Thyroid gland (tissue), 4 donors: ENCODE data around the gene BHMT2.

ENCODE experiments used
- POLR2A ChIP-seq, 2 donors: fragments of 450-650 bp; IDR thresholded peaks; one replicate each; pipeline ENCODE4 v1.6.1; 2017; ENCODE audit warnings: antibody characterized with exemption in 2 of 2, mild to moderate bottlenecking in 2 of 2, moderate library complexity in 1 of 2
- TF ChIP-seq, protein P1 (sequence below), 6 experiments: fragments of 200-600 bp in 3 of 6; fragments of 450-650 bp in 3 of 6; sonication (generic) in 3 of 6; IDR thresholded peaks; one replicate each; pipeline ENCODE4 v1.5.1; 2016 to 2019; ENCODE audit warnings: antibody characterized with exemption in 6 of 6, mild to moderate bottlenecking in 2 of 6, inconsistent platforms in 1 of 6, moderate library complexity in 1 of 6

DNA sequence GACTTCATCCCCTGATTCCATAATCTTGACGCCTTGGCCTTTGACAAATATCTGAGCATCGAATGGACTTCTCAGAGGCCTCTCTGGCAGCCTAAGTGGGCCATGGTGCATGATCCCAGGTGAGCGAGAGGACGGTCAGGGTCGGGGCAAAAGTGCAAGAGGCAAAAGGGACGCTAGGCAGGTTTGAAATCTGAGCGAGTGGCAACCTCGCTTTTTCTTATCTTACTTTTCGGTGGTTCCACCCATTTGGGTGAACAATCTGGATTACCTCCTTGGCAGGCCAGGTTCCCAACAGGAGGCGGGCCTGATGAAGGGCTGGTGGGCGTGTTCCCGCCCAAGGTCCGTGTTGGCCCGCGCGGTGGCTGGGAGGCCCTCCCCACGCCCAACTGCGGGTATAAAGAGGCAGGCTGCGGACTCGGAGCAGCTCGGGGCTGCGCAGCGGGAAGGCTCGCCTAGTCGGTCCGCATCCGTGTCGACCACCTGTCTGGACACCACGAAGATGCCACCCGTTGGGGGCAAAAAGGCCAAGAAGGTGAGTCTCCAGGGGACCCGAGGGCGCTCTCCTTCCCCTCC lies 41.9 kb downstream of the BHMT2 start, which contains the start of gene BHMT:
- TF ChIP-seq, protein P1, sequence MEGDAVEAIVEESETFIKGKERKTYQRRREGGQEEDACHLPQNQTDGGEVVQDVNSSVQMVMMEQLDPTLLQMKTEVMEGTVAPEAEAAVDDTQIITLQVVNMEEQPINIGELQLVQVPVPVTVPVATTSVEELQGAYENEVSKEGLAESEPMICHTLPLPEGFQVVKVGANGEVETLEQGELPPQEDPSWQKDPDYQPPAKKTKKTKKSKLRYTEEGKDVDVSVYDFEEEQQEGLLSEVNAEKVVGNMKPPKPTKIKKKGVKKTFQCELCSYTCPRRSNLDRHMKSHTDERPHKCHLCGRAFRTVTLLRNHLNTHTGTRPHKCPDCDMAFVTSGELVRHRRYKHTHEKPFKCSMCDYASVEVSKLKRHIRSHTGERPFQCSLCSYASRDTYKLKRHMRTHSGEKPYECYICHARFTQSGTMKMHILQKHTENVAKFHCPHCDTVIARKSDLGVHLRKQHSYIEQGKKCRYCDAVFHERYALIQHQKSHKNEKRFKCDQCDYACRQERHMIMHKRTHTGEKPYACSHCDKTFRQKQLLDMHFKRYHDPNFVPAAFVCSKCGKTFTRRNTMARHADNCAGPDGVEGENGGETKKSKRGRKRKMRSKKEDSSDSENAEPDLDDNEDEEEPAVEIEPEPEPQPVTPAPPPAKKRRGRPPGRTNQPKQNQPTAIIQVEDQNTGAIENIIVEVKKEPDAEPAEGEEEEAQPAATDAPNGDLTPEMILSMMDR (IDR thresholded peaks at IDR 0.05), result no peak
- no peak for TF ChIP-seq POLR2A (IDR thresholded peaks at IDR 0.05)
